Psoas muscle (tissue), 8 donors: ENCODE measurements around the gene RAD51B. TPM values are rescaled to one million over a fixed set of nuclear protein-coding genes. Genes with fewer than 3 reads are reported as not detected.
A peak's percentile ranks its signal among the peaks of the same experiment; 100 is the strongest.

Experiments
- ATAC-seq, 4 donors: fragments of 200-7000 bp; cut with Tn5 transposase; one replicate each; pipeline ENCODE4 v1.9.1; 2020; ENCODE audit warnings: moderate library complexity in 3 of 4, mild to moderate bottlenecking in 2 of 4
- DNase-seq, 2 donors: peaks; one replicate each; pipeline ENCODE4 v3.0.0-alpha.2; 2020
- H3K27ac ChIP-seq: fragments of 200-600 bp; one replicate; pipeline ENCODE4 v1.8.0; 2022
- H3K27me3 ChIP-seq, 3 donors: fragments of 200-600 bp in 1 of 3; one replicate each; pipeline versions ENCODE4 v1.6.1 to v1.8.0; 2013 to 2022; ENCODE audit warnings: low read length in 2 of 3, mild to moderate bottlenecking in 2 of 3, moderate library complexity in 1 of 3; ENCODE audit not compliant: insufficient read depth in 3 of 3
- H3K36me3 ChIP-seq, 2 donors: fragments of 200-600 bp in 1 of 2; one replicate each; pipeline versions ENCODE4 v1.6.1 to v1.8.0; 2013 to 2022; ENCODE audit warnings: low read depth in 1 of 2, mild to moderate bottlenecking in 1 of 2, moderate library complexity in 1 of 2; ENCODE audit not compliant: insufficient read depth in 1 of 2
- H3K4me1 ChIP-seq: fragments of 200-600 bp; one replicate; pipeline ENCODE4 v1.8.0; 2022
- H3K4me3 ChIP-seq: fragments of 200-600 bp; one replicate; pipeline ENCODE4 v1.8.0; 2022; ENCODE audit warnings: mild to moderate bottlenecking
- H3K9me3 ChIP-seq: fragments of 200-600 bp; one replicate; pipeline ENCODE4 v1.8.0; 2022
- CTCF ChIP-seq: fragments of 200-600 bp; IDR thresholded peaks from one replicate; pipeline ENCODE4 v1.8.0; 2022; ENCODE audit warnings: antibody characterized with exemption
- WGBS, 3 donors: extraction: QIAGEN DNeasy Blood & Tissue Kit; methylation state at CpG; one replicate each; pipeline versions ENCODE4 v1.1.6 to v1.1.7; 2013; 5-methylcytosine and 5-hydroxymethylcytosine counted together
- intact Hi-C, 2 donors: fragments of 100-400 bp; cut with DNase I; formaldehyde crosslinking; loops; one replicate each; pipeline versions ENCODE4 v1.11.0 to v1.14.2; 2022
- polyA plus RNA-seq, 3 donors: library from polyadenylated mRNA; stranded (reverse); fragments of 200-250 nt; gene quantifications; one replicate each; pipeline ENCODE4 v1.2.3, GENCODE V29; 2013
- total RNA-seq, 4 donors: library from RNA; stranded (reverse); fragmentation: NEBNext Ultra II Directional in 2 of 4; extraction: Animal tissue kit (Norgen Biotek cat#: 25700) in 2 of 4; gene quantifications; one replicate each; pipeline versions ENCODE4 v1.2.1 to v1.2.4, GENCODE V29; 2021 to 2023
- donor health status: healthy with polysubstance abuse.
- donor health status: DM: no; HTN: no; CAD: no; lungs with moderate emphysema.
- donor health status: Bipolar disorder and iron deficiency.
- donor health status: healthy.
- donor health status: DM: yes; HTN: yes; CAD: no.
- donor health status: DM: no; HTN: no; CAD: no.
- donor health status: DM: no; HTN: no; CAD: no.
- donor health status: DM: yes; HTN: yes; CAD: no.

RAD51B gene
- total and polyA plus RNA-seq, 7 donors = 0.60 to 7.2 (median 2.2) TPM

DNA sequence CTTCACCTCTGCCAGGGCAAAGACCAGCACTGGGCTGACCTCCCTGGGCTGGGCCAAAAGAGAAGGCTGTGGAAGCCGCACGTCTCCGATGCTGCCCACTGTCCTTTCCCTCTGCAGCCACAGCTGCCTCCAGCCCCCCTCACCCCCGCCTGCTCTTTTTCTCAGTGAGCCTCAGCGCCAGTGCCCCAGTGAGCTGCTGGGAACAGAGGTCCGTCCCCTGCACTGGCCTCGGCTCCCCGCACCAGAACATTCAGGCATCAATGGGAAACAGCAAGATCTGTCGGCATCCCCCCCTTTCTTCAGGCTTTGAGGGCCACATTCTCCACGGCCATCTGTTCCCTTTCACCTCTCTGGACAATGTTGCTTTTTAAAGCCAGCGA lies 575.2 kb downstream of the RAD51B start:
- no peaks in the 10 kb centered on the region for H3K9me3 ChIP-seq
- DNase-seq = no peak
- no peaks in the 10 kb centered on the region for H3K36me3 ChIP-seq
- no peak for TF ChIP-seq CTCF
- 56 to 69% (median 58%) methylated on average over 11 of the region's 11 CpGs for WGBS, 3 donors
- peaks cover 14% of the 10 kb centered on the region for H3K4me1 ChIP-seq
- no peak overlapping the region for H3K4me3 ChIP-seq
- ATAC-seq = no peak
- intact Hi-C loops = no loop called here
- no peaks in the 10 kb centered on the region for H3K27me3 ChIP-seq
- H3K27ac ChIP-seq = no peak overlapping the region

DNA sequence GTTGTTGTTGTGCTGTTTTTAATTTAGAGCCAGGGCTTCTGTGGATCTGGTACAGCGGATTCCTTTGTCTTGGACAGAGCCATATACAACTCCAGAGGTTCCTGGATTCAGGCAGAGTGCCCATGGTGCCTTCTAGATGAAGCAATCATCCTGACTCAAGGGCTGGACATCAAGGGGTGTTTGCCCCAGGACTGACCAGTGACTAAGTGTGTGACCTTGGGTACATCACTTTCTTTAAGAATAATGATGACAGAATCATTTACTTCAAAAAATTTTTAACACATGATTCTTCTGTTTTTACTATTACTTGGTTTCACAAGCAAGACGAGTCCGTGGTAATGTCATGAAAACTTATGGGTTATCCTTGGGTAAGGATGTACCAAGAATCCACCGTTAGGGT lies 576.0 kb downstream of the RAD51B start:
- WGBS, 3 donors = 82 to 85% (median 85%) methylated on average over 4 of the region's 4 CpGs
- H3K27ac ChIP-seq = no peak overlapping the region
- H3K9me3 ChIP-seq = no peaks in the 10 kb centered on the region
- H3K27me3 ChIP-seq = no peaks in the 10 kb centered on the region
- DNase-seq (peak in 1 of 2 donors; percentile 49), ATAC-seq (peak; percentile 50 to 81 (median 66))
- TF ChIP-seq CTCF = no peak
- H3K4me3 ChIP-seq = no peak overlapping the region
- no peaks in the 10 kb centered on the region for H3K36me3 ChIP-seq
- H3K4me1 ChIP-seq = peaks cover 16% of the 10 kb centered on the region
- intact Hi-C loops = no loop called here

DNA sequence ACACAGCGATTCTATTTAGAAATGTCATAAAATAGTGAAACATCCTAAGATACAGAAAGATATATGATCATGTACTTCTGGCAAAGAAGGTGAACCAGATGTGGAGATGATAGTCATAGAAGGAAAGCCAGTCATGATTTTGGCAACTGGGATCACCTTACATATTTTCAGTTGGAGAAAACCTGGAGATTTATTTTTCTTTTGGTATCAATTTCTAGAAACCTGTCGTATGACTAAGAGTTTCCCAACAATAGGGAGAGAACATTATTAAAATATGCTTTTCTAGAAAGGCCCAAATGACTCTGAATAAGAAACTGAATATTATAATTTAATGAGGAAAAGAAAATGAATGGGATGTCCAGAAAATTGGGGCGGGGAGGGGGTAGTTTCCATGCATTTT lies 576.9 kb downstream of the RAD51B start:
- 94 to 96% (median 95%) methylated on average over 3 of the region's 3 CpGs for WGBS, 3 donors
- Histone ChIP-seq H3K4me1 (peaks cover 24% of the 10 kb centered on the region), H3K27me3 (no peaks in the 10 kb centered on the region), H3K9me3 (no peaks in the 10 kb centered on the region), H3K36me3 (no peaks in the 10 kb centered on the region), H3K4me3 (no peak overlapping the region), H3K27ac (no peak overlapping the region)
- intact Hi-C loops = no loop called here
- ATAC-seq = no peak
- no peak for TF ChIP-seq CTCF
- DNase-seq = no peak

- no peaks in the 10 kb centered on the region for H3K36me3 ChIP-seq
- no peaks in the 10 kb centered on the region for H3K9me3 ChIP-seq
- ATAC-seq = peak; percentile 16 to 40 (median 29)
- no peaks in the 10 kb centered on the region for H3K27me3 ChIP-seq
- peak; percentile 54 to 74 for DNase-seq
- H3K4me3 ChIP-seq = no peak overlapping the region
- H3K4me1 ChIP-seq = peaks cover 28% of the 10 kb centered on the region
- no peak overlapping the region for H3K27ac ChIP-seq
- 60 to 72% (median 71%) methylated on average over 6 of the region's 6 CpGs for WGBS, 3 donors
- no peak for TF ChIP-seq CTCF
- intact Hi-C loops = no loop called here
Measured at GRCh38 chr14:68397371-68397811, 577.8 kb downstream of the RAD51B start.

GRCh38 chr14:68397822-68398221 lies 578.2 kb downstream of the RAD51B start:
- no peak for TF ChIP-seq CTCF
- H3K4me1 ChIP-seq = peaks cover 28% of the 10 kb centered on the region
- DNase-seq = no peak
- intact Hi-C loops = no loop called here
- H3K4me3 ChIP-seq = no peak overlapping the region
- H3K27me3 ChIP-seq = no peaks in the 10 kb centered on the region
- WGBS, 3 donors = 46 to 60% (median 53%) methylated on average over 6 of the region's 6 CpGs
- no peak overlapping the region for H3K27ac ChIP-seq
- no peak for ATAC-seq
- H3K9me3 ChIP-seq = no peaks in the 10 kb centered on the region
- H3K36me3 ChIP-seq = no peaks in the 10 kb centered on the region
